GM08714 (cell line): Measurements from ENCODE around the gene KLHL29.

Source experiments
- H3K4me3 ChIP-seq: fragments of 200-500 bp; sonication (Bioruptor generic); 2 replicates; pipeline ENCODE4 v1.5.1; 2014; ENCODE audit warnings: mild to moderate bottlenecking, low read length, inconsistent platforms
- ZNF274 ChIP-seq: IDR thresholded peaks from 2 replicates; pipeline ENCODE4 v1.6.1; 2012; ENCODE audit warnings: mild to moderate bottlenecking, low read depth, low read length

Gene KLHL29

GRCh38 chr2:23465936-23466335 is 81.0 kb downstream of the KLHL29 start:
- no peak overlapping the region for H3K4me3 ChIP-seq
- TF ChIP-seq ZNF274: no peak

GRCh38 chr2:23467618-23468017 is 82.6 kb downstream of the KLHL29 start:
- no peak for TF ChIP-seq ZNF274
- H3K4me3 ChIP-seq: no peak overlapping the region

GRCh38 chr2:23468474-23469141 is 83.6 kb downstream of the KLHL29 start:
- no peak overlapping the region for H3K4me3 ChIP-seq
- TF ChIP-seq ZNF274: no peak

GRCh38 chr2:23469142-23469540 is 84.2 kb downstream of the KLHL29 start:
- no peak for TF ChIP-seq ZNF274

GRCh38 chr2:23475036-23475435 is 90.1 kb downstream of the KLHL29 start:
- TF ChIP-seq ZNF274: no peak
- no peak overlapping the region for H3K4me3 ChIP-seq

More at GRCh38 chr2:23469142-23469540, 84.2 kb downstream of the KLHL29 start:
- no peak overlapping the region for H3K4me3 ChIP-seq

GRCh38 chr2:23475473-23475872 is 90.5 kb downstream of the KLHL29 start:
- H3K4me3 ChIP-seq: no peak overlapping the region
- no peak for TF ChIP-seq ZNF274

- no peak overlapping the region for H3K4me3 ChIP-seq
- TF ChIP-seq ZNF274: no peak
Measured at GRCh38 chr2:23476786-23477185, 91.8 kb downstream of the KLHL29 start.

GRCh38 chr2:23477392-23477791 is 92.4 kb downstream of the KLHL29 start:
- TF ChIP-seq ZNF274: no peak
- H3K4me3 ChIP-seq: no peak overlapping the region

GRCh38 chr2:23478087-23478932 is 93.3 kb downstream of the KLHL29 start:
- TF ChIP-seq ZNF274: no peak
- no peak overlapping the region for H3K4me3 ChIP-seq

GRCh38 chr2:23478933-23479683 is 94.1 kb downstream of the KLHL29 start:
- no peak overlapping the region for H3K4me3 ChIP-seq
- no peak for TF ChIP-seq ZNF274

GRCh38 chr2:23480957-23481797 is 96.2 kb downstream of the KLHL29 start:
- H3K4me3 ChIP-seq: no peak overlapping the region
- TF ChIP-seq ZNF274: no peak

- no peak overlapping the region for H3K4me3 ChIP-seq
- no peak for TF ChIP-seq ZNF274
Measured at GRCh38 chr2:23482188-23482587, 97.2 kb downstream of the KLHL29 start.

GRCh38 chr2:23482607-23483006 is 97.6 kb downstream of the KLHL29 start:
- no peak for TF ChIP-seq ZNF274
- H3K4me3 ChIP-seq: no peak overlapping the region

- no peak overlapping the region for H3K4me3 ChIP-seq
- no peak for TF ChIP-seq ZNF274
Measured at GRCh38 chr2:23483791-23484190, 98.8 kb downstream of the KLHL29 start.
